ENCODE results near the gene TGFB2.

Gene TGFB2

GRCh38 chr1:218421531-218421930 is 76.4 kb downstream of the TGFB2 start:
- no peak for DNase-seq (ENCODE audit: low read depth in 3 of 3, low spot score in 1 of 3)

GRCh38 chr1:218424502-218424901 is 79.4 kb downstream of the TGFB2 start:
- DNase-seq (ENCODE audit: low read depth in 3 of 3, low spot score in 1 of 3): no peak

- DNase-seq (ENCODE audit: low read depth in 3 of 3, low spot score in 1 of 3): no peak
Measured at GRCh38 chr1:218425647-218426342, 80.7 kb downstream of the TGFB2 start.

GRCh38 chr1:218426343-218426657 is 81.2 kb downstream of the TGFB2 start:
- DNase-seq (ENCODE audit: low read depth in 3 of 3, low spot score in 1 of 3): no peak

GRCh38 chr1:218429301-218429700 is 84.2 kb downstream of the TGFB2 start:
- DNase-seq (ENCODE audit: low read depth in 3 of 3, low spot score in 1 of 3): no peak

- DNase-seq (ENCODE audit: low read depth in 3 of 3, low spot score in 1 of 3): no peak
Measured at GRCh38 chr1:218430346-218430745, 85.2 kb downstream of the TGFB2 start.

- DNase-seq (ENCODE audit: low read depth in 3 of 3, low spot score in 1 of 3): no peak
Measured at GRCh38 chr1:218430822-218431221, 85.7 kb downstream of the TGFB2 start.

- no peak for DNase-seq (ENCODE audit: low read depth in 3 of 3, low spot score in 1 of 3)
Measured at GRCh38 chr1:218431476-218431875, 86.3 kb downstream of the TGFB2 start.

- no peak for DNase-seq (ENCODE audit: low read depth in 3 of 3, low spot score in 1 of 3)
Measured at GRCh38 chr1:218433744-218434143, 88.6 kb downstream of the TGFB2 start.

- no peak for DNase-seq (ENCODE audit: low read depth in 3 of 3, low spot score in 1 of 3)
Measured at GRCh38 chr1:218435528-218435927, 90.4 kb downstream of the TGFB2 start.

GRCh38 chr1:218436346-218436745 is 91.2 kb downstream of the TGFB2 start:
- DNase-seq (ENCODE audit: low read depth in 3 of 3, low spot score in 1 of 3): no peak

GRCh38 chr1:218436997-218437396 is 91.9 kb downstream of the TGFB2 start:
- no peak for DNase-seq (ENCODE audit: low read depth in 3 of 3, low spot score in 1 of 3)

- DNase-seq (ENCODE audit: low read depth in 3 of 3, low spot score in 1 of 3): no peak
Measured at GRCh38 chr1:218439541-218440295, 94.6 kb downstream of the TGFB2 start.

GRCh38 chr1:218443255-218443654 is 98.1 kb downstream of the TGFB2 start:
- DNase-seq (ENCODE audit: low read depth in 3 of 3, low spot score in 1 of 3): no peak

- DNase-seq (ENCODE audit: low read depth in 3 of 3, low spot score in 1 of 3): no peak
Measured at GRCh38 chr1:218444173-218444572, 99.0 kb downstream of the TGFB2 start.

- DNase-seq (ENCODE audit: low read depth in 3 of 3, low spot score in 1 of 3): no peak
Measured at GRCh38 chr1:218444588-218444987, 99.5 kb downstream of the TGFB2 start.

GRCh38 chr1:218447010-218447689 is 102.0 kb downstream of the TGFB2 start:
- DNase-seq (ENCODE audit: low read depth in 3 of 3, low spot score in 1 of 3): no peak

GRCh38 chr1:218451415-218451814 is 106.3 kb downstream of the TGFB2 start:
- no peak for DNase-seq (ENCODE audit: low read depth in 3 of 3, low spot score in 1 of 3)

GRCh38 chr1:218454700-218455282 is 109.7 kb downstream of the TGFB2 start:
- no peak for DNase-seq (ENCODE audit: low read depth in 3 of 3, low spot score in 1 of 3)

- no peak for DNase-seq (ENCODE audit: low read depth in 3 of 3, low spot score in 1 of 3)
Measured at GRCh38 chr1:218456444-218456843, 111.3 kb downstream of the TGFB2 start.

GRCh38 chr1:218459450-218459849 is 114.3 kb downstream of the TGFB2 start:
- no peak for DNase-seq (ENCODE audit: low read depth in 3 of 3, low spot score in 1 of 3)

Data from stimulated activated CD4-positive, alpha-beta T cell treated with anti-CD3 and anti-CD28 coated beads, TNF-alpha, amount 100 ng/mL, for 1 hour (primary cell).